Prostate gland (tissue), 2 donors: Measurements from ENCODE around the gene TFF1. TPM values are rescaled to one million over a fixed set of nuclear protein-coding genes. Genes with fewer than 3 reads are reported as not detected.

ENCODE experiments used
- DNase-seq: peaks from one replicate; pipeline ENCODE4 v3.0.0-alpha.2; 2019; ENCODE audit warnings: low spot score
- H3K27ac ChIP-seq, 2 donors: fragments of 200-600 bp; sonication (generic); 2 replicates each; pipeline ENCODE4 v1.5.1; 2017 to 2019
- H3K27me3 ChIP-seq: fragments of 200-600 bp; sonication (generic); replicated peaks from 2 replicates; pipeline ENCODE4 v1.5.1; 2019; ENCODE audit not compliant: insufficient read depth
- H3K36me3 ChIP-seq, 2 donors: fragments of 200-600 bp; sonication (generic); 1 replicate in 1 of 2; 2 replicates in 1 of 2; pipeline versions ENCODE4 v1.5.1 to v1.8.1; 2017 to 2019
- H3K4me1 ChIP-seq: fragments of 200-600 bp; sonication (generic); replicated peaks from 2 replicates; pipeline ENCODE4 v1.5.1; 2019
- H3K4me3 ChIP-seq, 2 donors: fragments of 200-600 bp; sonication (generic); 2 replicates each; pipeline ENCODE4 v1.5.1; 2017 to 2019
- H3K9me3 ChIP-seq: fragments of 200-600 bp; sonication (generic); 2 replicates; pipeline ENCODE4 v1.5.1; 2017
- CTCF ChIP-seq, 4 experiments: fragments of 200-600 bp in 2 of 4; fragments of 450-650 bp in 2 of 4; sonication (generic) in 2 of 4; IDR thresholded peaks; 1 replicate in 3 of 4; 2 replicates in 1 of 4; pipeline ENCODE4 v1.5.1; 2016 to 2019; ENCODE audit warnings: antibody characterized with exemption in 4 of 4, mild to moderate bottlenecking in 2 of 4, moderate library complexity in 2 of 4
- POLR2A ChIP-seq: fragments of 450-650 bp; IDR thresholded peaks from one replicate; pipeline ENCODE4 v1.6.1; 2016; ENCODE audit warnings: antibody characterized with exemption, mild to moderate bottlenecking
- POLR2AphosphoS5 ChIP-seq: sonication (generic); formaldehyde crosslinking; IDR thresholded peaks from one replicate; pipeline ENCODE4 v1.6.1; 2017; ENCODE audit warnings: antibody characterized with exemption
- WGBS: methylation state at CpG from one replicate; pipeline ENCODE4 v1.1.5; 2018; 5-methylcytosine and 5-hydroxymethylcytosine counted together
- intact Hi-C: fragments of 100-400 bp; cut with DNase I; formaldehyde crosslinking; loops from one replicate; pipeline ENCODE4 v1.14.2; 2022
- total RNA-seq, 2 donors: library from RNA; depleted of rRNA; stranded (reverse); fragments of >200 nt; gene quantifications; one replicate each; pipeline ENCODE4 v1.1.0, GENCODE V29; 2016

TFF1 gene
- total RNA-seq, 2 donors from 2014 or later, result 4.7 to 16.2 TPM

DNA sequence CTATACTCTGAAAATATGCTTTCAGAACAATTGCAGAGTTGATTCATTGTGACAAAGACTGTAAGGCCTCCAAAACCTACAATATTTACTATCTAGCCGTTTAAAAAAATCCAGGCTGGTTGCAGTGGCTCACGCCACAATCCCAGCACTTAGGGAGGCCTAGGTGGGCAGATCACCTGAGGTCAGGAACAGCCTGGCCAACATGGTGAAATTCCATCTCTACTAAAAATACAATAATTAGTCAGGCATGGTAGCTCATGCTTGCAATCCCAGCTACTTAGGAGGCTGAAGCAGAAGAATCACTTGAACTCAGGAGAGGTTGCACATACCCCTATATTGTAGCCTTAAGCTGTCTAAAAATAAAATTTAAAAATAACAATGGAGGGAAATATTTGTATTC lies 10.3 kb downstream of the TFF1 start:
- Histone ChIP-seq H3K9me3 (no peaks in the 10 kb centered on the region), H3K4me1 (no peaks in the 10 kb centered on the region), H3K27me3 (no peaks in the 10 kb centered on the region), H3K4me3 (no peak overlapping the region), H3K27ac (no peak overlapping the region), H3K36me3 (no peaks in the 10 kb centered on the region)
- DNase-seq, result no peak
- intact Hi-C loops, result no loop called here
- WGBS, result 94% methylated on average over 2 of the region's 2 CpGs
- TF ChIP-seq POLR2A (no peak), CTCF (IDR thresholded peaks at IDR 0.05) (no peak), POLR2AphosphoS5 (no peak)

GRCh38 chr21:42353623-42354022 lies 12.7 kb downstream of the TFF1 start:
- Histone ChIP-seq H3K36me3 (no peaks in the 10 kb centered on the region), H3K9me3 (no peaks in the 10 kb centered on the region), H3K4me3 (no peak overlapping the region), H3K27me3 (no peaks in the 10 kb centered on the region), H3K27ac (no peak overlapping the region), H3K4me1 (no peaks in the 10 kb centered on the region)
- TF ChIP-seq POLR2AphosphoS5 (no peak), CTCF (IDR thresholded peaks at IDR 0.05) (no peak), POLR2A (no peak)
- DNase-seq, result no peak
- intact Hi-C loops, result no loop called here
- 89% methylated on average over 5 of the region's 5 CpGs for WGBS

DNA sequence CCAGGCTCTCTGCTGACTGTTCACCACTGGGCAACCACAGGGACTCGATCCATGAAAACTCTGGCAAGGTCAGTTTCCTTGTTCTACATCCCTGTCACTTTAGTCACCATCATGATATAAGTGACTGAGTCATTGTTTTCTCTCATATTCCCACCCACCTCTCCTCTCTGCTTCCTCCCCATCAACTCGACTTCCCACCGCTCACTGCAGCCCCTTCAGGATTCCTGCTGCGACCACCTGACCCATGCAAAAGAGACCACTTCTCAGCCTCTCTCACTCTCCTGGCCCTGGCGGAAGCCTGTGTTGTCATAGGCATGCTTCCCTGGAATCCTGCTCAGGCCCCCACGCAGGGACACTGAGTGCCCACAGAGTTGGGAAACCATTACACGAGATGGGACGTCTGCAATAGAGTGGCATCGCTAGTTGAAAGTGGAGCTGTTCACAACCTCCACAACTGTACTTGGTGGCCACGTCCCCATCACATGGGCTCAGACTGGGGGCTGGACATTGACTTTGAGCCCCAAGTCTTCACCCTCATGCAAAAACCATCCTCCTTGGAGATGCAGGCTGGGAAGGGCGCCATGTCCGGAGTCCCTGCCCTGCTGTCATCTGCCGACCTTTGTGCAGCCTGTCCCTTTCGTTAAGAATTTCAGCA lies 13.8 kb downstream of the TFF1 start:
- H3K27me3 ChIP-seq, result no peaks in the 10 kb centered on the region
- no peak for DNase-seq
- H3K4me1 ChIP-seq, result no peaks in the 10 kb centered on the region
- H3K9me3 ChIP-seq, result no peaks in the 10 kb centered on the region
- TF ChIP-seq CTCF (IDR thresholded peaks at IDR 0.05), result no peak
- no peak for TF ChIP-seq POLR2AphosphoS5
- TF ChIP-seq POLR2A, result no peak
- H3K4me3 ChIP-seq, result no peak overlapping the region
- intact Hi-C loops, result no loop called here
- H3K36me3 ChIP-seq, result no peaks in the 10 kb centered on the region
- WGBS, result 89% methylated on average over 14 of the region's 14 CpGs
- H3K27ac ChIP-seq, result no peak overlapping the region

GRCh38 chr21:42351626-42352440 lies 14.5 kb downstream of the TFF1 start:
- no peak for DNase-seq
- TF ChIP-seq CTCF (IDR thresholded peaks at IDR 0.05) (no peak), POLR2AphosphoS5 (no peak), POLR2A (no peak)
- Histone ChIP-seq H3K36me3 (no peaks in the 10 kb centered on the region), H3K27ac (no peak overlapping the region), H3K27me3 (no peaks in the 10 kb centered on the region), H3K9me3 (no peaks in the 10 kb centered on the region), H3K4me3 (no peak overlapping the region), H3K4me1 (no peaks in the 10 kb centered on the region)
- intact Hi-C loops, result no loop called here
- 86% methylated on average over 11 of the region's 11 CpGs for WGBS
